Measurements from ENCODE around the gene UTP25.

The UTP25 gene

GRCh38 chr1:209829716-209830115 lies 1.9 kb downstream of the UTP25 start:
- Histone ChIP-seq H3K4me1 (peaks cover 18 to 36% (median 27%) of the 10 kb centered on the region in 10 experiments), H3K4me2 (peak overlapping the region; percentile 68 to 88 (median 83)), H4K20me1 (peaks cover 0 to 7% (median 0%) of the 10 kb centered on the region in 11 experiments; a peak in 2 of 22 replicates), H3K36me3 (peaks cover 40 to 55% (median 45%) of the 10 kb centered on the region in 11 experiments), H3K4me3 (peak overlapping the region in 9 of 10 experiments; percentile 72 to 96 (median 81); a peak in 11 of 20 replicates), H3K9ac (no peak overlapping the region; a peak in 1 of 22 replicates), H3K27ac (no peak overlapping the region), H3K9me3 (replicated peaks in 1 of 11) (no peaks in the 10 kb centered on the region), H3K27me3 (no peaks in the 10 kb centered on the region)
- no peak for TF ChIP-seq Cebpa-rat (IDR thresholded peaks at IDR 0.05)

GRCh38 chr1:209830722-209831121 lies 3.0 kb downstream of the UTP25 start:
- TF ChIP-seq Cebpa-rat (IDR thresholded peaks at IDR 0.05), result no peak
- Histone ChIP-seq H3K27ac (no peak overlapping the region), H3K4me3 (no peak overlapping the region), H3K4me1 (peaks cover 18 to 36% (median 27%) of the 10 kb centered on the region in 10 experiments), H3K27me3 (no peaks in the 10 kb centered on the region), H3K36me3 (peaks cover 50 to 65% (median 55%) of the 10 kb centered on the region in 11 experiments), H3K9me3 (replicated peaks in 1 of 11) (no peaks in the 10 kb centered on the region), H3K4me2 (peak overlapping the region in 5 of 11 experiments; percentile 4 to 88 (median 68); a peak in 3 of 22 replicates), H4K20me1 (peaks cover 0 to 7% (median 0%) of the 10 kb centered on the region in 11 experiments; a peak in 2 of 22 replicates), H3K9ac (no peak overlapping the region)

DNA sequence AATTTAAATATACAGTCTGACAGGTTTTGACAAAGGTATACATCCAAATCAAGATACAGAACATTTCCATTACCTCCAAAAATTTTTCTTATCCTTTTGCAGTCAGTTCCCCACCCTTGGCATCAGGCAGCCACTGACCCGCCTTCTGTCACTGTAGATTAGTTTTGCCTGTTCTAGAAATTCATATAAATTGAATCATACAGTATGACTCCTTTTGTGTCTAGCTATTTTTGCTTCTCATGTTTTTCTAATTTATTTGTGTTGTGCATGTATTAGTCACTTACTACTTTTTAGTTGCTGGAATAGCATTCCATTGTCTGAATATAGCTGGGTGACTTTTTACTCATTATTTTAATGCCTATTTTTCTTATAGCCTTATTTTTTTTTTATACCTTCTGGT lies 3.8 kb downstream of the UTP25 start:
- Histone ChIP-seq H3K27me3 (no peaks in the 10 kb centered on the region), H3K27ac (no peak overlapping the region), H3K4me1 (peaks cover 18 to 36% (median 27%) of the 10 kb centered on the region in 10 experiments), H3K9me3 (replicated peaks in 1 of 11) (no peaks in the 10 kb centered on the region), H4K20me1 (peaks cover 0 to 7% (median 0%) of the 10 kb centered on the region in 11 experiments; a peak in 2 of 22 replicates), H3K4me2 (no peak overlapping the region), H3K4me3 (no peak overlapping the region), H3K9ac (no peak overlapping the region), H3K36me3 (peaks cover 59 to 74% (median 64%) of the 10 kb centered on the region in 11 experiments)
- no peak for TF ChIP-seq Cebpa-rat (IDR thresholded peaks at IDR 0.05)

DNA sequence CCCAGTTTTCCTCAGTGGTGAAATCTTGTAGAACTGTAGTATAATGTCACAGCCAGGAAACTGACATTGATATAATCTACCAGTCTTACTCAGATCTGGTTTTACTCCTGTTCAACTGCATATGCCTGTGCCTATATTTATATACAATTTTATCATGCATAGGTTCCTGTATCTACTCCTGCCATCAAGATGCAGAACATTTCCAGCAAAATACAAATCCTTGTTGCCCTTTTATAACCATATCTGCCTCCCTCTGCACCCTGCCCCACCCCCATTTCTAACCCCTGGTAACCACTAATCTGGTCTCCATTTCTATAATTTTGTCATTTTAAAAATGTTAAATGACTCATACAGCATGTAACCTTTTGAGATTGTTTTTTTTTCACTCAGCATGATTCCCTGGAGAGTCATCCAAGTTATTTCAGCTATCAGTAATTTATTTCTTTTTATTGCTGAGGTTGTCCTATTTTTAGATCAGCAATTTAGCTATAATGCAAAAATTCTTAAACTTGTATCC lies 8.1 kb downstream of the UTP25 start:
- Histone ChIP-seq H3K27me3 (no peaks in the 10 kb centered on the region), H3K36me3 (peaks cover 97 to 100% (median 98%) of the 10 kb centered on the region in 11 experiments), H3K4me3 (no peak overlapping the region), H4K20me1 (peaks cover 0 to 13% (median 0%) of the 10 kb centered on the region in 11 experiments; a peak in 2 of 22 replicates), H3K9me3 (replicated peaks in 1 of 11) (no peaks in the 10 kb centered on the region), H3K27ac (no peak overlapping the region), H3K4me2 (no peak overlapping the region), H3K9ac (no peak overlapping the region), H3K4me1 (peaks cover 0 to 28% (median 0%) of the 10 kb centered on the region in 10 experiments; a peak in 8 of 20 replicates)
- TF ChIP-seq Cebpa-rat (IDR thresholded peaks at IDR 0.05), result no peak

GRCh38 chr1:209837671-209838070 lies 9.9 kb downstream of the UTP25 start:
- Histone ChIP-seq H3K27ac (no peak overlapping the region), H3K4me3 (no peak overlapping the region), H4K20me1 (peaks cover 0 to 13% (median 0%) of the 10 kb centered on the region in 11 experiments; a peak in 2 of 22 replicates), H3K27me3 (no peaks in the 10 kb centered on the region), H3K9me3 (replicated peaks in 1 of 11) (no peaks in the 10 kb centered on the region), H3K36me3 (peaks cover 98 to 100% (median 100%) of the 10 kb centered on the region in 11 experiments), H3K4me2 (no peak overlapping the region), H3K4me1 (peaks cover 0 to 26% (median 0%) of the 10 kb centered on the region in 10 experiments; a peak in 8 of 20 replicates), H3K9ac (no peak overlapping the region)
- TF ChIP-seq Cebpa-rat (IDR thresholded peaks at IDR 0.05), result no peak

DNA sequence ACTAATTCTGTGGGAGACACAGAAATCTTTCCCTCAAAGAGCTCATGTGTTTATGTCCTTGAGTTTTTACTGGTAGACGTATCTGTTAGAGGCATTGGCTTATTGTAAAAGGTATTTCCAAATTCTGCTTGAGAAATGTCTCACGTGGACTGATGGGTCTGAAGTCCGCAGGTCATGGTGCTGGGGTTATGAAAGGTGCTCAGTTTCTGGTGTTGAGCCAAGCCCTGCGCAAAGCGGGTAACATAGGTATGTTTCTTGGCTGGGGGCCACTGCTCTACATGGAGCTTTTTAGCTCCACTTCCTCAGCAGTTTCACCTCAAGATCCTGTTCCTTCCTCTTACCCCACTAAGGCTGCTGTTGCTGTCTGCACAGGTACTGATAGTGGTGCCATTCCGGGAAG lies 10.8 kb downstream of the UTP25 start:
- Histone ChIP-seq H3K4me1 (peaks cover 0 to 26% (median 0%) of the 10 kb centered on the region in 10 experiments; a peak in 8 of 20 replicates), H3K9ac (no peak overlapping the region), H3K4me3 (no peak overlapping the region), H3K4me2 (no peak overlapping the region), H3K36me3 (peaks cover 98 to 100% (median 100%) of the 10 kb centered on the region in 11 experiments), H3K27me3 (no peaks in the 10 kb centered on the region), H3K27ac (no peak overlapping the region), H4K20me1 (peaks cover 0 to 13% (median 0%) of the 10 kb centered on the region in 11 experiments; a peak in 2 of 22 replicates), H3K9me3 (replicated peaks in 1 of 11) (no peaks in the 10 kb centered on the region)
- TF ChIP-seq Cebpa-rat (IDR thresholded peaks at IDR 0.05), result no peak

GRCh38 chr1:209839875-209840546 lies 12.2 kb downstream of the UTP25 start:
- H3K4me2 ChIP-seq, result peak overlapping the region in 4 of 11 experiments; percentile 18 to 64 (median 42); a peak in 7 of 22 replicates
- H3K36me3 ChIP-seq, result peaks cover 98 to 100% (median 100%) of the 10 kb centered on the region in 11 experiments
- H3K4me1 ChIP-seq, result peaks cover 0 to 26% (median 1%) of the 10 kb centered on the region in 10 experiments; a peak in 8 of 20 replicates
- peak overlapping the region in 4 of 11 experiments; percentile 18 to 45 (median 32); a peak in 4 of 22 replicates for H3K27ac ChIP-seq
- H3K9ac ChIP-seq, result 0 out of 22 replicates have a peak overlapping the region, but pooled peaks of 1 of the 11 experiments have one; percentile 35
- no peak overlapping the region for H3K4me3 ChIP-seq
- no peak for TF ChIP-seq Cebpa-rat (IDR thresholded peaks at IDR 0.05)
- H4K20me1 ChIP-seq, result peaks cover 0 to 17% (median 0%) of the 10 kb centered on the region in 11 experiments; a peak in 2 of 22 replicates
- H3K9me3 ChIP-seq (replicated peaks in 1 of 11), result no peaks in the 10 kb centered on the region
- no peaks in the 10 kb centered on the region for H3K27me3 ChIP-seq

- TF ChIP-seq Cebpa-rat (IDR thresholded peaks at IDR 0.05), result no peak
- H3K9ac ChIP-seq, result no peak overlapping the region
- peak overlapping the region in 2 of 11 experiments; percentile 42 to 45; a peak in 3 of 22 replicates for H3K27ac ChIP-seq
- peaks cover 97 to 100% (median 100%) of the 10 kb centered on the region in 11 experiments for H3K36me3 ChIP-seq
- no peaks in the 10 kb centered on the region for H3K9me3 ChIP-seq (replicated peaks in 1 of 11)
- no peaks in the 10 kb centered on the region for H3K27me3 ChIP-seq
- no peak overlapping the region for H3K4me3 ChIP-seq
- peaks cover under 1 to 30% (median 7%) of the 10 kb centered on the region in 10 experiments; a peak in 17 of 20 replicates for H3K4me1 ChIP-seq
- peak overlapping the region in 1 of 11 experiments; percentile 53; a peak in 4 of 22 replicates for H3K4me2 ChIP-seq
- H4K20me1 ChIP-seq, result peaks cover 0 to 23% (median 0%) of the 10 kb centered on the region in 11 experiments; a peak in 2 of 22 replicates
Measured at GRCh38 chr1:209840611-209841010, 12.8 kb downstream of the UTP25 start.
